ENCODE measurements around the gene ATF5. TPM values are rescaled to one million over a fixed set of nuclear protein-coding genes. Genes with fewer than 3 reads are reported as not detected.

The ATF5 gene
- total RNA-seq, 5 donors from 2014 or later (not counting 1 experiment from before 2014, with no cell fraction given): 8.5 to 18.9 (median 11.2) TPM

GRCh38 chr19:49912965-49913685, 15.9 kb upstream of the ATF5 start:
- 92% methylated on average over 21 of the region's 21 CpGs for WGBS (ENCODE audit: insufficient coverage)
- no peaks in the 10 kb centered on the region for H3K27me3 ChIP-seq (replicated peaks in 1 of 2; ENCODE audit: control insufficient read depth in 2 of 2, extremely low read depth in 1 of 2, insufficient read depth in 2 of 2, low read length in 1 of 2)
- Mint-ChIP-seq H3K9me3 (no peaks in the 10 kb centered on the region), H3K27me3 (no peaks in the 10 kb centered on the region), H3K27ac (no peak overlapping the region), H3K4me3 (no peak overlapping the region), H3K4me1 (peaks cover 33 to 34% (median 34%) of the 10 kb centered on the region in 3 donors), H3K36me3 (peaks cover 38% of the 10 kb centered on the region)
- peaks cover 3 to 19% of the 10 kb centered on the region in 2 experiments for H3K4me1 ChIP-seq (ENCODE audit: control insufficient read depth in 1 of 2, extremely low read depth in 1 of 2, insufficient read depth in 2 of 2, low read length in 2 of 2)
- POLR2A ChIA-PET: interaction anchor here in 1 of 2 donors (0.6 kb wide), 1 partner anchor 19 kb away, joined by 9 read pairs; no protein-coding TSS in a partner anchor
- DNase-seq: no peak
- ATAC-seq (replicated peaks in 1 of 4): peak in 1 of 4 experiments; percentile 24
- no peaks in the 10 kb centered on the region for H3K9me3 ChIP-seq
- CTCF ChIA-PET: no interaction called here
- no peak overlapping the region for H3K4me3 ChIP-seq (ENCODE audit: control insufficient read depth in 1 of 2, extremely low read depth in 1 of 2, low read length in 1 of 2)
- no peak overlapping the region for H3K27ac ChIP-seq (ENCODE audit: low read length)
- peaks cover 33 to 51% of the 10 kb centered on the region in 2 donors for H3K36me3 ChIP-seq (ENCODE audit: control insufficient read depth in 2 of 2, extremely low read depth in 1 of 2, insufficient read depth in 1 of 2, low read length in 1 of 2)

GRCh38 chr19:49913720-49914119, 15.3 kb upstream of the ATF5 start:
- peaks cover 33 to 37% (median 35%) of the 10 kb centered on the region in 3 donors for H3K4me1 Mint-ChIP-seq

GRCh38 chr19:49915271-49915670, 13.7 kb upstream of the ATF5 start:
- Mint-ChIP-seq H3K27me3 (no peaks in the 10 kb centered on the region), H3K4me3 (no peak overlapping the region), H3K27ac (peak overlapping the region in 1 of 2 donors; percentile 12), H3K9me3 (no peaks in the 10 kb centered on the region), H3K36me3 (peaks cover 39% of the 10 kb centered on the region), H3K4me1 (peaks cover 35 to 43% (median 38%) of the 10 kb centered on the region in 3 donors)
- POLR2A ChIA-PET: no interaction called here
- CTCF ChIA-PET: no interaction called here
- WGBS (ENCODE audit: insufficient coverage): 95% methylated on average over 5 of the region's 6 CpGs
- DNase-seq (no peak), ATAC-seq (replicated peaks in 1 of 4) (no peak)
- no peak overlapping the region for H3K4me3 ChIP-seq (ENCODE audit: control insufficient read depth in 1 of 2, extremely low read depth in 1 of 2, low read length in 1 of 2)
- no peak overlapping the region for H3K27ac ChIP-seq (ENCODE audit: low read length)
- H3K4me1 ChIP-seq (ENCODE audit: control insufficient read depth in 1 of 2, extremely low read depth in 1 of 2, insufficient read depth in 2 of 2, low read length in 2 of 2): peaks cover 3 to 17% of the 10 kb centered on the region in 2 experiments
- H3K27me3 ChIP-seq (replicated peaks in 1 of 2; ENCODE audit: control insufficient read depth in 2 of 2, extremely low read depth in 1 of 2, insufficient read depth in 2 of 2, low read length in 1 of 2): no peaks in the 10 kb centered on the region
- peaks cover 21 to 42% of the 10 kb centered on the region in 2 donors for H3K36me3 ChIP-seq (ENCODE audit: control insufficient read depth in 2 of 2, extremely low read depth in 1 of 2, insufficient read depth in 1 of 2, low read length in 1 of 2)
- H3K9me3 ChIP-seq: no peaks in the 10 kb centered on the region

More at GRCh38 chr19:49913720-49914119, 15.3 kb upstream of the ATF5 start:
- no peak for ATAC-seq (replicated peaks in 1 of 4)
- H3K36me3 ChIP-seq (ENCODE audit: control insufficient read depth in 2 of 2, extremely low read depth in 1 of 2, insufficient read depth in 1 of 2, low read length in 1 of 2): peaks cover 28 to 50% of the 10 kb centered on the region in 2 donors
- Mint-ChIP-seq H3K9me3 (no peaks in the 10 kb centered on the region), H3K36me3 (peaks cover 39% of the 10 kb centered on the region), H3K27ac (no peak overlapping the region), H3K27me3 (no peaks in the 10 kb centered on the region), H3K4me3 (no peak overlapping the region)
- CTCF ChIA-PET: no interaction called here
- H3K27me3 ChIP-seq (replicated peaks in 1 of 2; ENCODE audit: control insufficient read depth in 2 of 2, extremely low read depth in 1 of 2, insufficient read depth in 2 of 2, low read length in 1 of 2): no peaks in the 10 kb centered on the region
- H3K9me3 ChIP-seq: no peaks in the 10 kb centered on the region
- H3K4me1 ChIP-seq (ENCODE audit: control insufficient read depth in 1 of 2, extremely low read depth in 1 of 2, insufficient read depth in 2 of 2, low read length in 2 of 2): peaks cover 3 to 19% of the 10 kb centered on the region in 2 experiments
- DNase-seq: no peak
- no peak overlapping the region for H3K27ac ChIP-seq (ENCODE audit: low read length)
- POLR2A ChIA-PET: no interaction called here
- WGBS (ENCODE audit: insufficient coverage): 98% methylated on average over 10 of the region's 10 CpGs
- no peak overlapping the region for H3K4me3 ChIP-seq (ENCODE audit: control insufficient read depth in 1 of 2, extremely low read depth in 1 of 2, low read length in 1 of 2)

- H3K36me3 ChIP-seq (ENCODE audit: control insufficient read depth in 2 of 2, extremely low read depth in 1 of 2, insufficient read depth in 1 of 2, low read length in 1 of 2): peaks cover 21 to 56% of the 10 kb centered on the region in 2 donors
- H3K9me3 ChIP-seq: no peaks in the 10 kb centered on the region
- 86% methylated on average over 15 of the region's 21 CpGs for WGBS (ENCODE audit: insufficient coverage)
- peaks cover 0 to 14% of the 10 kb centered on the region in 2 experiments for H3K4me1 ChIP-seq (ENCODE audit: control insufficient read depth in 1 of 2, extremely low read depth in 1 of 2, insufficient read depth in 2 of 2, low read length in 2 of 2)
- no peak overlapping the region for H3K4me3 ChIP-seq (ENCODE audit: control insufficient read depth in 1 of 2, extremely low read depth in 1 of 2, low read length in 1 of 2)
- no peaks in the 10 kb centered on the region for H3K27me3 ChIP-seq (replicated peaks in 1 of 2; ENCODE audit: control insufficient read depth in 2 of 2, extremely low read depth in 1 of 2, insufficient read depth in 2 of 2, low read length in 1 of 2)
- Mint-ChIP-seq H3K4me1 (peaks cover 33 to 40% (median 34%) of the 10 kb centered on the region in 3 donors), H3K27ac (no peak overlapping the region), H3K9me3 (no peaks in the 10 kb centered on the region), H3K27me3 (no peaks in the 10 kb centered on the region), H3K36me3 (peaks cover 42% of the 10 kb centered on the region), H3K4me3 (no peak overlapping the region)
- ChIA-PET CTCF (no interaction called here), POLR2A (interaction anchor here in 1 of 2 donors (0.8 kb wide), 1 partner anchor 29 kb away, joined by 5 read pairs; no protein-coding TSS in a partner anchor)
- ATAC-seq (replicated peaks in 1 of 4): no peak
- no peak overlapping the region for H3K27ac ChIP-seq (ENCODE audit: low read length)
- DNase-seq: no peak
Measured at GRCh38 chr19:49916839-49917733, 11.9 kb upstream of the ATF5 start.

- peaks cover 38% of the 10 kb centered on the region for H3K36me3 Mint-ChIP-seq
- peaks cover 0 to 24% of the 10 kb centered on the region in 2 experiments for H3K4me1 ChIP-seq (ENCODE audit: control insufficient read depth in 1 of 2, extremely low read depth in 1 of 2, insufficient read depth in 2 of 2, low read length in 2 of 2)
- peaks cover 21 to 60% of the 10 kb centered on the region in 2 donors for H3K36me3 ChIP-seq (ENCODE audit: control insufficient read depth in 2 of 2, extremely low read depth in 1 of 2, insufficient read depth in 1 of 2, low read length in 1 of 2)
- DNase-seq: no peak
- ATAC-seq (replicated peaks in 1 of 4): no peak
- ChIA-PET CTCF (interaction anchor here in 1 of 2 donors (0.5 kb wide), 1 partner anchor 131 kb away, joined by 4 read pairs; no protein-coding TSS in a partner anchor), POLR2A (interaction anchor here in 1 of 2 donors (0.8 kb wide), 1 partner anchor 30 kb away, joined by 5 read pairs; no protein-coding TSS in a partner anchor)
- WGBS (ENCODE audit: insufficient coverage): 91% methylated on average over 5 of the region's 8 CpGs
- no peak overlapping the region for H3K4me3 ChIP-seq (ENCODE audit: control insufficient read depth in 1 of 2, extremely low read depth in 1 of 2, low read length in 1 of 2)
- H3K4me3 Mint-ChIP-seq: no peak overlapping the region
- H3K4me1 Mint-ChIP-seq: peaks cover 33 to 39% (median 35%) of the 10 kb centered on the region in 3 donors
- H3K27ac ChIP-seq (ENCODE audit: low read length): no peak overlapping the region
- H3K27me3 Mint-ChIP-seq: no peaks in the 10 kb centered on the region
- no peaks in the 10 kb centered on the region for H3K27me3 ChIP-seq (replicated peaks in 1 of 2; ENCODE audit: control insufficient read depth in 2 of 2, extremely low read depth in 1 of 2, insufficient read depth in 2 of 2, low read length in 1 of 2)
- no peak overlapping the region for H3K27ac Mint-ChIP-seq
- H3K9me3 Mint-ChIP-seq: no peaks in the 10 kb centered on the region
- no peaks in the 10 kb centered on the region for H3K9me3 ChIP-seq
Measured at GRCh38 chr19:49918089-49918488, 10.9 kb upstream of the ATF5 start.

- Histone ChIP-seq H3K27ac (ENCODE audit: low read length) (no peak overlapping the region), H3K4me1 (ENCODE audit: control insufficient read depth in 1 of 2, extremely low read depth in 1 of 2, insufficient read depth in 2 of 2, low read length in 2 of 2) (peaks cover 0 to 47% of the 10 kb centered on the region in 2 experiments), H3K27me3 (replicated peaks in 1 of 2; ENCODE audit: control insufficient read depth in 2 of 2, extremely low read depth in 1 of 2, insufficient read depth in 2 of 2, low read length in 1 of 2) (no peaks in the 10 kb centered on the region), H3K4me3 (ENCODE audit: control insufficient read depth in 1 of 2, extremely low read depth in 1 of 2, low read length in 1 of 2) (no peak overlapping the region), H3K36me3 (ENCODE audit: control insufficient read depth in 2 of 2, extremely low read depth in 1 of 2, insufficient read depth in 1 of 2, low read length in 1 of 2) (peaks cover 12 to 61% of the 10 kb centered on the region in 2 donors), H3K9me3 (no peaks in the 10 kb centered on the region)
- Mint-ChIP-seq H3K4me3 (no peak overlapping the region), H3K9me3 (no peaks in the 10 kb centered on the region), H3K27me3 (no peaks in the 10 kb centered on the region), H3K4me1 (peaks cover 25 to 47% (median 39%) of the 10 kb centered on the region in 3 donors), H3K36me3 (peaks cover 28% of the 10 kb centered on the region), H3K27ac (no peak overlapping the region)
- CTCF ChIA-PET: no interaction called here
- ATAC-seq (replicated peaks in 1 of 4) (no peak), DNase-seq (no peak)
- POLR2A ChIA-PET: no interaction called here
- 91% methylated on average over 14 of the region's 24 CpGs for WGBS (ENCODE audit: insufficient coverage)
Measured at GRCh38 chr19:49920624-49921363, 8.2 kb upstream of the ATF5 start.
